ENCODE data around the gene OR10R2. TPM values are rescaled to one million over a fixed set of nuclear protein-coding genes. Genes with fewer than 3 reads are reported as not detected.

Gene OR10R2
- total RNA-seq, 2 experiments from 2014 or later = not detected

DNA sequence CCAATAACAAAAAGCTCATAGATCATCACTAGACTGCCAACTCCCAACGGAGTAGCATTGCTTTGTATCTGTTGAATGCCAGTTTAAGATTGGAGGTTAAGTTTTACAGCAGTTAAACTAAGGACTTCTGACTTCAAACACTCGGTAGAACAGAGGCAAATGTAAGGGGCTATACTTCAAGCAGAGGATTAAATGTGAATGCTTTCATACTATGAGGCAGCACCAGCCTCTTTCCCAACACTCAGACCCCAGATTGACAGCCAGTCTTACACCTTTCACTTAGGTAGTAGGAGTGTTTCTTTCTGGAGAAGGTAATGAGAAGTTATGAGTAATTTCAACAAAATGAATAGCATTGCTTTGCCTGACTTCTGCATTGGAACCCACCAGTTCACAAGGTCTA, 22.8 kb downstream of the OR10R2 start:
- no peak overlapping the region for H3K27ac ChIP-seq (ENCODE audit: low read depth in 1 of 2, low read length in 2 of 2)
- no peak overlapping the region for H3K4me3 ChIP-seq (ENCODE audit: low read length)
- intact Hi-C loops (cut with DNase I, micrococcal nuclease) = loop anchor here in 1 of 2 experiments (10.0 kb wide), 1 partner anchor 220 kb away; no protein-coding TSS in a partner anchor
- no peak overlapping the region for H3K27ac Mint-ChIP-seq
- CTCF ChIA-PET = no interaction called here
- no peaks in the 10 kb centered on the region for H3K4me1 Mint-ChIP-seq (ENCODE audit: low read depth)
- H3K9me3 Mint-ChIP-seq = no peaks in the 10 kb centered on the region
- H3K4me3 Mint-ChIP-seq = no peak overlapping the region
- no peaks in the 10 kb centered on the region for H3K4me1 ChIP-seq (ENCODE audit: insufficient read depth, low read length)
- H3K27me3 ChIP-seq (ENCODE audit: control insufficient read depth in 1 of 2, insufficient read depth in 2 of 2, low read length in 2 of 2) = peaks cover 0 to 17% of the 10 kb centered on the region in 2 experiments
- POLR2A ChIA-PET = interaction anchor here (1.0 kb wide), 1 partner anchor 11 kb away, joined by 3 read pairs; no protein-coding TSS in a partner anchor
- H3K9me3 ChIP-seq (ENCODE audit: control insufficient read depth in 1 of 2, insufficient read depth in 1 of 2, low read length in 2 of 2) = no peaks in the 10 kb centered on the region
- DNase-seq = no peak
- no peaks in the 10 kb centered on the region for H3K36me3 Mint-ChIP-seq (ENCODE audit: low read depth)
- peaks cover 9% of the 10 kb centered on the region for H3K27me3 Mint-ChIP-seq
- TF ChIP-seq, protein P1, sequence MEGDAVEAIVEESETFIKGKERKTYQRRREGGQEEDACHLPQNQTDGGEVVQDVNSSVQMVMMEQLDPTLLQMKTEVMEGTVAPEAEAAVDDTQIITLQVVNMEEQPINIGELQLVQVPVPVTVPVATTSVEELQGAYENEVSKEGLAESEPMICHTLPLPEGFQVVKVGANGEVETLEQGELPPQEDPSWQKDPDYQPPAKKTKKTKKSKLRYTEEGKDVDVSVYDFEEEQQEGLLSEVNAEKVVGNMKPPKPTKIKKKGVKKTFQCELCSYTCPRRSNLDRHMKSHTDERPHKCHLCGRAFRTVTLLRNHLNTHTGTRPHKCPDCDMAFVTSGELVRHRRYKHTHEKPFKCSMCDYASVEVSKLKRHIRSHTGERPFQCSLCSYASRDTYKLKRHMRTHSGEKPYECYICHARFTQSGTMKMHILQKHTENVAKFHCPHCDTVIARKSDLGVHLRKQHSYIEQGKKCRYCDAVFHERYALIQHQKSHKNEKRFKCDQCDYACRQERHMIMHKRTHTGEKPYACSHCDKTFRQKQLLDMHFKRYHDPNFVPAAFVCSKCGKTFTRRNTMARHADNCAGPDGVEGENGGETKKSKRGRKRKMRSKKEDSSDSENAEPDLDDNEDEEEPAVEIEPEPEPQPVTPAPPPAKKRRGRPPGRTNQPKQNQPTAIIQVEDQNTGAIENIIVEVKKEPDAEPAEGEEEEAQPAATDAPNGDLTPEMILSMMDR (IDR thresholded peaks at IDR 0.05) = no peak
- H3K36me3 ChIP-seq (ENCODE audit: insufficient read depth, low read length) = no peaks in the 10 kb centered on the region
- no peak for ATAC-seq (ENCODE audit: poor library complexity)

DNA sequence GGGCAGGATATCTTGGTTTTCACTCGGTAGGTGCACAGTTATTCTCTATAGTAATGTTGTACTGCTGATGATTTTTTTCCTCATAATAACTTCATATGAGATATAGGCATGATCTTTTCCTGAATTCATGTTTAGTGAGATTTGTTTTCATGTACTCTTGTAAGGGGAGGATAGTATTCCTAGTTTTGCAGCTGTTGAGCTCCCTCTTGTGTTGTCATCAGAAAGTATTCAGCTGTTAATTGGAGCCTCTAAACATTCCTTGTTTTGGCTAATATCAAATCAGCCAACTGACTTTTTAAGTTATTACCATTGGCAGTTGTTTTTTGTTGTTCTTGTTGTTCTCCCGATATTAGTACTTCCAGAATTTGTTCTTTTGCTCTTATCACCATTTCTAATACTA, 24.4 kb downstream of the OR10R2 start:
- Mint-ChIP-seq H3K27ac (no peak overlapping the region), H3K4me1 (ENCODE audit: low read depth) (no peaks in the 10 kb centered on the region), H3K27me3 (peaks cover 10% of the 10 kb centered on the region), H3K4me3 (no peak overlapping the region), H3K9me3 (no peaks in the 10 kb centered on the region), H3K36me3 (ENCODE audit: low read depth) (no peaks in the 10 kb centered on the region)
- DNase-seq = peak in 1 of 14 experiments; percentile 12
- ATAC-seq (ENCODE audit: poor library complexity) = no peak
- Histone ChIP-seq H3K4me3 (ENCODE audit: low read length) (no peak overlapping the region), H3K27me3 (ENCODE audit: control insufficient read depth in 1 of 2, insufficient read depth in 2 of 2, low read length in 2 of 2) (peaks cover 6 to 17% of the 10 kb centered on the region in 2 experiments), H3K4me1 (ENCODE audit: insufficient read depth, low read length) (no peaks in the 10 kb centered on the region), H3K36me3 (ENCODE audit: insufficient read depth, low read length) (no peaks in the 10 kb centered on the region), H3K27ac (ENCODE audit: low read depth in 1 of 2, low read length in 2 of 2) (no peak overlapping the region), H3K9me3 (ENCODE audit: control insufficient read depth in 1 of 2, insufficient read depth in 1 of 2, low read length in 2 of 2) (peaks cover 0 to 3% of the 10 kb centered on the region in 2 experiments)
- ChIA-PET CTCF (no interaction called here), POLR2A (interaction anchor here (0.6 kb wide), 1 partner anchor 303 kb away, joined by 4 read pairs; no protein-coding TSS in a partner anchor)
- TF ChIP-seq, protein P1 (IDR thresholded peaks at IDR 0.05) = no peak
- intact Hi-C loops (cut with DNase I, micrococcal nuclease) = loop anchor here in 1 of 2 experiments (10.0 kb wide), 1 partner anchor 222 kb away; no protein-coding TSS in a partner anchor

DNA sequence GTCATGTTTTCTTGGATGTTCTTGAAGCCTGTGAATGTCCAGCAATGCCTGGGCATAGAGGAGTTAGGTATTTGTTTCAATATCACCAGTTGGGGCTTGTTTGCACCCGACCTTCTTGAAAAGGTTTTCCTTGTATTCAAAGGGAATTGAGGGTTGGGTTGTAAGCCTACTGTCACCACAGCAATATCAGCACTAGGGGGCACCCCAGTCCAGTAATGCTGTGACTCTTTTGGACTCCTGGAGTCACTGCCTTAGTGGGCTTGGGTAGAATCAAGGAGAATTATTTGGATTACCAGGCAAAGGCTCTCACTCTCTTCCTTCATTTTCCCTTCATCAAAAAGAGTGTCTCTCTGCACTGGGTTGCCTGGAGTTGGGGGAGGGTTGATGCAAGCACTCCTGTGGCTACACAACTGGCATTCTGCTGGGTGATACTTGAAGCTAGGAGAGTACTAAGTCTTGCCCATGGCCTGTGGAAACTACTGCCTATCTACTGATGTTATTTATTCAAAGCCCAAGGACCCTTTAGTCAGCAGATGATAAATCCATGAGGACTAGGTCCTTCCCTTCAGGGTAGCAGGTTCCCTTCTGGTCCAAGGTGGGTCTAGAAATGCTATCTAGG, 34.5 kb downstream of the OR10R2 start:
- no peaks in the 10 kb centered on the region for H3K36me3 Mint-ChIP-seq (ENCODE audit: low read depth)
- H3K4me3 ChIP-seq (ENCODE audit: low read length) = no peak overlapping the region
- TF ChIP-seq, protein P1 (IDR thresholded peaks at IDR 0.05) = peak; percentile 22
- ChIA-PET POLR2A (interaction anchor here (0.8 kb wide), 1 partner anchor 209 kb away, joined by 3 read pairs; no protein-coding TSS in a partner anchor), CTCF (no interaction called here)
- H3K9me3 Mint-ChIP-seq = no peaks in the 10 kb centered on the region
- ATAC-seq (ENCODE audit: poor library complexity) (no peak), DNase-seq (peak; percentile 4 to 61 (median 10))
- H3K27ac Mint-ChIP-seq = no peak overlapping the region
- H3K27me3 Mint-ChIP-seq = peaks cover 18% of the 10 kb centered on the region
- no peak overlapping the region for H3K4me3 Mint-ChIP-seq
- H3K9me3 ChIP-seq (ENCODE audit: control insufficient read depth in 1 of 2, insufficient read depth in 1 of 2, low read length in 2 of 2) = peaks cover 0 to 6% of the 10 kb centered on the region in 2 experiments
- H3K4me1 Mint-ChIP-seq (ENCODE audit: low read depth) = no peaks in the 10 kb centered on the region
- H3K27ac ChIP-seq (ENCODE audit: low read depth in 1 of 2, low read length in 2 of 2) = no peak overlapping the region
- peaks cover 4 to 5% of the 10 kb centered on the region in 2 experiments for H3K27me3 ChIP-seq (ENCODE audit: control insufficient read depth in 1 of 2, insufficient read depth in 2 of 2, low read length in 2 of 2)
- intact Hi-C loops (cut with DNase I, micrococcal nuclease) = loop anchor here (1.0 to 5.0 kb wide), 3 partner anchors 492 to 566 kb away; no protein-coding TSS in a partner anchor
- no peaks in the 10 kb centered on the region for H3K4me1 ChIP-seq (ENCODE audit: insufficient read depth, low read length)
- H3K36me3 ChIP-seq (ENCODE audit: insufficient read depth, low read length) = no peaks in the 10 kb centered on the region
